Stomach smooth muscle (tissue), 2 donors: Measurements from ENCODE around the gene LRMDA.

ENCODE experiments used
- H3K27ac ChIP-seq: one replicate; pipeline ENCODE4 v1.7.0; 2013; ENCODE audit warnings: mild to moderate bottlenecking, low read length, inconsistent platforms
- H3K27me3 ChIP-seq, 2 donors: one replicate each; pipeline ENCODE4 v1.7.0; 2013; ENCODE audit warnings: low read length in 2 of 2; ENCODE audit not compliant: insufficient read depth in 2 of 2, control insufficient read depth in 1 of 2
- H3K36me3 ChIP-seq, 2 donors: one replicate each; pipeline ENCODE4 v1.7.0; 2013; ENCODE audit warnings: low read length in 2 of 2; ENCODE audit not compliant: control insufficient read depth in 2 of 2, insufficient read depth in 2 of 2
- H3K4me1 ChIP-seq: one replicate; pipeline ENCODE4 v1.7.0; 2013; ENCODE audit warnings: low read length; ENCODE audit not compliant: control insufficient read depth, insufficient read depth
- H3K4me3 ChIP-seq, 2 donors: one replicate each; pipeline ENCODE4 v1.7.0; 2013; ENCODE audit warnings: low read length in 2 of 2
- H3K9ac ChIP-seq, 2 donors: one replicate each; pipeline ENCODE4 v1.7.0; 2013; ENCODE audit warnings: low read length in 2 of 2, mild to moderate bottlenecking in 1 of 2
- H3K9me3 ChIP-seq, 2 donors: one replicate each; pipeline ENCODE4 v1.7.0; 2013; ENCODE audit warnings: low read length in 2 of 2; ENCODE audit not compliant: control insufficient read depth in 2 of 2
- donor health status: healthy.
- donor health status: Pancreatic carcinoma.

LRMDA gene

DNA sequence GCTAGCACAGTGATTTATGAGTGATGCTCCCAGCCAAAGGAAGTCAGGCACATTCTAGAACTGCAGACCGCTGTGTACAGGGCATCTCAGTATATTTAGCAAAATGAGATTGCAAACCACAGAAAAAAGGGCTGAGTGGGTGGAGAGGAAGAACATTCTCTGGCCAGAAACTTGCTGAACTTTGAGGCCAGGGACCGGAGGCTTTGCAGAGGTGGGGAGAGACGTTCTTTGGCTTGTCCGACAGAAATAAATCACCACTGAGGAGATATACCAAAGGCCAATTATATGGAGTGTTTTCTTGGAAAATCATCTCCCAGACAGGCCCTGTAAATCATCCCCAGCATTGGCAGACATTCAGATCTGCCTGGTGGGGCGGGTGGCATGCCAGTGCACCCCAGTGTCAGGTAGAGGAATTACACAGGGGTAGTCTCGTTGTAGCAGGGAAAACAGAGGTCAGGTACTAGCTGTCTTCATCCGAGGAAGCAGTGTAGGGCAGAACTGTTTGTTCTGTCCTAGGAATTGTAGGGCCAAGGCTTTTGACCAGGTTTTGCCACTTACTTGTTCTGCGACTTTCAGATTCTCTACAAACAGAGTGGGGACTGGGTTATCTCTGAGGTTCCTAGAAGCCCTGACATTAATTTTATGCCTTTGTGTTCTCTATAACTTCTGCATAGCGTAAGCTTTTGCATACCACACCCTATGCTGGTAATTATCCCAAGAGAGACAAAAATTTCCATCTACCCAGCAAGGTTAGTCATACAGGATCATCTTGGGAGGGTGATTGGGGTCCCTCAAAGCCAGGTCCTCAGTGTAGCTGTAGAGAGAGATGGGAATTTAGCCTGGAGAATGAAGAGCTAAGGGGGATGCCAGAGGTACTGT lies 655.6 kb downstream of the LRMDA start:
- Histone ChIP-seq H3K36me3 (no peaks in the 10 kb centered on the region), H3K27ac (no peak overlapping the region), H3K27me3 (no peaks in the 10 kb centered on the region), H3K4me3 (peak overlapping the region in 1 of 2 donors; percentile 14), H3K9ac (no peak overlapping the region), H3K9me3 (peaks cover 0 to 8% of the 10 kb centered on the region in 2 donors), H3K4me1 (peaks cover 17% of the 10 kb centered on the region)

GRCh38 chr10:76088008-76088407 lies 656.6 kb downstream of the LRMDA start:
- Histone ChIP-seq H3K36me3 (no peaks in the 10 kb centered on the region), H3K9ac (no peak overlapping the region), H3K4me1 (peaks cover 17% of the 10 kb centered on the region), H3K4me3 (no peak overlapping the region), H3K27me3 (no peaks in the 10 kb centered on the region), H3K27ac (no peak overlapping the region), H3K9me3 (peaks cover 0 to 8% of the 10 kb centered on the region in 2 donors)

- H3K36me3 ChIP-seq: no peaks in the 10 kb centered on the region
- H3K4me1 ChIP-seq: peaks cover 17% of the 10 kb centered on the region
- no peak overlapping the region for H3K9ac ChIP-seq
Measured at GRCh38 chr10:76088980-76089379, 657.6 kb downstream of the LRMDA start.

DNA sequence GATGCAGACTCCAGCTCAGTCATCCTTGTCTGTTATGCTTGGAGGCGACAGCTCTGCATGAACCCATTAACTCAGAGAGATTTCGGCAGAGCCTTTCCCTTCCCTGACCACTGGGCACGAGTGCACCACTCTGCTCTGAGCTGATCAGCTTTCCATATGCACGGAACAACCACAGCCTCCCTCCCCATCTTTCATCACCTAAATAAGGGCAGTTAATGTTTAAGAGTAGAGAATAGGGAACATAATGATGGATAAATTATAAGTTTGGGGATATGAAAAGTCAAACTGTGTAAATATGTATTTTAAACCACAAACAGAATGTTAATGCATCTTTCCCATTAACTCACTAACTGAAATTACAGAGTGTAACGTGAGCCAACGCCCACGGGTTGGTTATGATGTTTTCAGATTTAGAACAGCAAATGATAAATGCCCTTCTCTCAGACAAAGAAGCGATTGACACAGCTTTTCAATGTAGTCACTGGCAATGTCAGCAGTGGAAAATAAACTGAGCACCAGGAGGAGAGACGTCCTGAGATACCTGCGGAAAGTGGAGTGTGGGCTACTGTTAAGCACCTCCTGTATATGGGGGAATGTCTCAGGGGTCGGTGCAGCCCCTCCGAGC lies 658.2 kb downstream of the LRMDA start:
- no peak overlapping the region for H3K9ac ChIP-seq
- no peak overlapping the region for H3K27ac ChIP-seq
- no peaks in the 10 kb centered on the region for H3K36me3 ChIP-seq
- H3K4me1 ChIP-seq: peaks cover 17% of the 10 kb centered on the region
- peaks cover 0 to 8% of the 10 kb centered on the region in 2 donors for H3K9me3 ChIP-seq
- H3K27me3 ChIP-seq: no peaks in the 10 kb centered on the region
- H3K4me3 ChIP-seq: no peak overlapping the region

More at GRCh38 chr10:76088980-76089379, 657.6 kb downstream of the LRMDA start:
- Histone ChIP-seq H3K27me3 (no peaks in the 10 kb centered on the region), H3K4me3 (no peak overlapping the region), H3K9me3 (peaks cover 0 to 8% of the 10 kb centered on the region in 2 donors), H3K27ac (no peak overlapping the region)

DNA sequence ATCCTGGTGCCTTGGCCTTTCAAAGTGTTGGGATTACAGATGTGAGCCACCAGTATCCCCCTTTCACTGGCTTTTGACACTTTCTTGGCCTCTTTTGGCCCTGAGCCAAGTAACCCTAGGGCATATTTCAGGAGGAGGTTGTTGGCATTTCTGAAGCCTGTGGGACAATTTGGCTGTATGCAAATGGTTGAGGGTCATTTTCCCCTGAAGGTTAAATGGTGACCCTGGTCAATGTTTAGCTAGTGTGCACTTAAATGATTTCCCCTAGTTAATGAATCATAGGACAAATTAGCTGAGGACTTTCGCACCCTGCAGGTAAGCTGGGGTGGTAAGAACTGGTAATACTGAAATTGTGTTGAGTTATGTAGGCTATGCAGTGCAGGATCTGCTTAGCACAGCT lies 660.5 kb downstream of the LRMDA start:
- H3K4me3 ChIP-seq: no peak overlapping the region
- no peak overlapping the region for H3K27ac ChIP-seq
- no peaks in the 10 kb centered on the region for H3K36me3 ChIP-seq
- no peaks in the 10 kb centered on the region for H3K27me3 ChIP-seq
- no peaks in the 10 kb centered on the region for H3K9me3 ChIP-seq
- H3K9ac ChIP-seq: no peak overlapping the region
- H3K4me1 ChIP-seq: peaks cover 5% of the 10 kb centered on the region

DNA sequence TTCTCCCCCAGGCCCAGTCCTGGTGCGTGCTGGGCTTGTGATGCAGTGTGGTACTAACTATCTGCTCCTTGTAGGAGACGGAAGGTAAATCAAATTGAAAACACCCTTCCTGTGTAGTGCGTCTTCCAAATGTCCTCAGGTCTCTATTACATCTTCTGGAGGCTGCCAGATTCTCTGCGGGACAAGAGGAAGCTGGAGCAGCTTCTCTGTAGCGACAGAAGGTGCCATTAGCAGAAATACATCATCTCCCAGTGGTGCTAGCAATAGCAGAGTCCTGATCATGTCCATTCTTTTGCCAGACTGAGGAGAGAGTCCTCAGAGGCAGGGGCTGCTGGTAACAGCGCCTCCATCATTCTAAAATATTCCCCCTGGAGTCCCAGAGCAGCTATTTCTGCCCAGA lies 675.2 kb downstream of the LRMDA start:
- Histone ChIP-seq H3K9me3 (no peaks in the 10 kb centered on the region), H3K36me3 (no peaks in the 10 kb centered on the region), H3K27ac (no peak overlapping the region), H3K27me3 (no peaks in the 10 kb centered on the region), H3K4me3 (no peak overlapping the region), H3K4me1 (peaks cover 2% of the 10 kb centered on the region), H3K9ac (no peak overlapping the region)

DNA sequence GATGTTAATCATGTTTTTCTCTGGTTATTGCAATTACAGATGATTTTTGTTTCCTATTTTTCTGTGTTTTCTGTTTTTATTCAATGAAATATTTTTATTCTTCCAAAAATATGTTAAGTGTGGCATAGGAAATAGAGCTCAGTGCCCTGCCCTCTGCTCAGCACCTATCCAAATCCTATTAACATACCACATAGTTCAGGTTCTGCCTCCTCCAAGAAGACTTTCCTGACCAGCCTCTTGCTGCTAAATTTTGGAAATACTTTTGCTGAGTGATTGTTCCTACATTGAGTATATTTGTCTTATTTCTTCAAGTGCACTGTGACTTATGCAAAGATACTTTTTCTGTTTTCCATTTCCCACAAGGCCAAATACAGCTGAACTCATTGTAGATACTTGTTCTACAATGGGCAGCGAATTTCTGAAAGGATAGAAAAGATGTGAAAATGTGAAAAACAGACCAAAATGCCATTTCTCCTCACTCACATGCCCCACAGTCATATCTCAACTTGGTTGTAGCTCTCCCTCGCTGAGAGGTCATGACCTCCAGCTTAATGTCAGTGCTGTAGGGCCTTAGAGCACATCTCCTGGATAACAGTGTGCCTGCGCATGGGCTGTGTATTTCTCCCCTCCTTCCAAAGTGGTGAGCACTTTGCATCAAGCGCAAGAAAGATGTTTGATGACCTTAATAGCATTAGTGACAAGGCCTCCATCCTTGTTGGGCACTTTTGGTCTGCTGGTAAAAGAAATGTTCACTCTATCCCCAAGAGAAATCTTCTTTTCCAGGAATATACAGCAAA lies 677.3 kb downstream of the LRMDA start:
- Histone ChIP-seq H3K9me3 (no peaks in the 10 kb centered on the region), H3K36me3 (no peaks in the 10 kb centered on the region)

GRCh38 chr10:76111404-76111803 lies 680.0 kb downstream of the LRMDA start:
- Histone ChIP-seq H3K27ac (no peak overlapping the region), H3K36me3 (no peaks in the 10 kb centered on the region), H3K4me3 (no peak overlapping the region), H3K4me1 (peaks cover 3% of the 10 kb centered on the region), H3K9me3 (no peaks in the 10 kb centered on the region), H3K9ac (no peak overlapping the region), H3K27me3 (peaks cover 0 to 3% of the 10 kb centered on the region in 2 donors)

More for the DNA sequence above, 677.3 kb downstream of the LRMDA start:
- Histone ChIP-seq H3K4me1 (peaks cover 3% of the 10 kb centered on the region), H3K4me3 (no peak overlapping the region), H3K27ac (no peak overlapping the region), H3K27me3 (peaks cover 0 to 3% of the 10 kb centered on the region in 2 donors), H3K9ac (no peak overlapping the region)

- Histone ChIP-seq H3K4me3 (peak overlapping the region in 1 of 2 donors; percentile 15), H3K9me3 (no peaks in the 10 kb centered on the region), H3K9ac (no peak overlapping the region), H3K27ac (no peak overlapping the region), H3K36me3 (no peaks in the 10 kb centered on the region), H3K4me1 (peaks cover 3% of the 10 kb centered on the region), H3K27me3 (peaks cover 0 to 3% of the 10 kb centered on the region in 2 donors)
Measured at GRCh38 chr10:76111986-76112825, 680.8 kb downstream of the LRMDA start.

- no peaks in the 10 kb centered on the region for H3K9me3 ChIP-seq
- no peak overlapping the region for H3K4me3 ChIP-seq
- H3K27ac ChIP-seq: no peak overlapping the region
- H3K27me3 ChIP-seq: peaks cover 0 to 3% of the 10 kb centered on the region in 2 donors
- no peaks in the 10 kb centered on the region for H3K36me3 ChIP-seq
- peaks cover 3% of the 10 kb centered on the region for H3K4me1 ChIP-seq
- no peak overlapping the region for H3K9ac ChIP-seq
Measured at GRCh38 chr10:76112826-76113150, 681.4 kb downstream of the LRMDA start.
